Mesenchymal stem cell (in vitro differentiated cells and primary cell): Measurements from ENCODE around the gene CTNNA3.

Source experiments
- DNase-seq: peaks from one replicate; pipeline ENCODE4 v3.0.0-alpha.2; 2013
- H2AFZ ChIP-seq: one replicate; pipeline ENCODE4 v1.6.1; 2013; ENCODE audit warnings: low read depth, mild to moderate bottlenecking, control low read depth, inconsistent platforms, low read length, moderate library complexity
- H2AK5ac ChIP-seq: 2 replicates; pipeline ENCODE4 v1.6.1; 2013; ENCODE audit warnings: low read length, moderate library complexity, mild to moderate bottlenecking, inconsistent platforms; ENCODE audit not compliant: severe bottlenecking
- H2BK120ac ChIP-seq: one replicate; pipeline ENCODE4 v1.6.1; 2013; ENCODE audit warnings: low read depth, mild to moderate bottlenecking, inconsistent platforms, low read length, moderate library complexity
- H2BK12ac ChIP-seq, 2 experiments: one replicate each; pipeline ENCODE4 v1.6.1; 2013; ENCODE audit warnings: inconsistent platforms in 2 of 2, low read length in 2 of 2, mild to moderate bottlenecking in 2 of 2, moderate library complexity in 2 of 2, control low read depth in 1 of 2
- H2BK15ac ChIP-seq: one replicate; pipeline ENCODE4 v1.6.1; 2013; ENCODE audit warnings: mild to moderate bottlenecking, low read depth, inconsistent platforms; ENCODE audit not compliant: poor library complexity, severe bottlenecking
- H2BK5ac ChIP-seq: 2 replicates; pipeline ENCODE4 v1.6.1; 2013; ENCODE audit warnings: low read depth, mild to moderate bottlenecking, low read length, control low read depth, inconsistent platforms; ENCODE audit not compliant: poor library complexity, severe bottlenecking
- H3K14ac ChIP-seq, 2 experiments: one replicate each; pipeline ENCODE4 v1.6.1; 2013; ENCODE audit warnings: inconsistent platforms in 2 of 2, low read length in 2 of 2, control low read depth in 1 of 2, mild to moderate bottlenecking in 1 of 2, moderate library complexity in 1 of 2
- H3K18ac ChIP-seq, 2 experiments: one replicate each; pipeline ENCODE4 v1.6.1; 2013; ENCODE audit warnings: inconsistent platforms in 2 of 2, low read length in 2 of 2, control low read depth in 1 of 2, low read depth in 1 of 2, mild to moderate bottlenecking in 1 of 2
- H3K23ac ChIP-seq, 2 experiments: one replicate each; pipeline ENCODE4 v1.6.1; 2013; ENCODE audit warnings: inconsistent platforms in 2 of 2, low read length in 2 of 2, mild to moderate bottlenecking in 2 of 2, moderate library complexity in 2 of 2, control low read depth in 1 of 2
- H3K27ac ChIP-seq: 2 replicates; pipeline ENCODE4 v1.5.1; 2013; ENCODE audit warnings: mild to moderate bottlenecking, moderate library complexity, low read length, control low read depth, inconsistent platforms; ENCODE audit not compliant: poor library complexity, severe bottlenecking
- H3K27me3 ChIP-seq, 2 experiments: 2 replicates each; pipeline versions ENCODE4 v1.6.1 to v1.7.0; 2013; ENCODE audit warnings: low read length in 2 of 2, mild to moderate bottlenecking in 2 of 2, moderate library complexity in 2 of 2, control low read depth in 1 of 2, inconsistent platforms in 1 of 2; ENCODE audit not compliant: control insufficient read depth in 1 of 2, insufficient read depth in 1 of 2
- H3K36me3 ChIP-seq, 2 experiments: 2 replicates each; pipeline versions ENCODE4 v1.6.1 to v1.7.0; 2013; ENCODE audit warnings: low read length in 2 of 2, control low read depth in 1 of 2, inconsistent platforms in 1 of 2, low read depth in 1 of 2, mild to moderate bottlenecking in 1 of 2; ENCODE audit not compliant: insufficient read depth in 2 of 2, control insufficient read depth in 1 of 2
- H3K4ac ChIP-seq, 2 experiments: one replicate each; pipeline ENCODE4 v1.6.1; 2013; ENCODE audit warnings: inconsistent platforms in 2 of 2, low read length in 2 of 2, mild to moderate bottlenecking in 2 of 2, moderate library complexity in 2 of 2, control low read depth in 1 of 2, low read depth in 1 of 2
- H3K4me1 ChIP-seq: 2 replicates; pipeline ENCODE4 v1.6.1; 2013; ENCODE audit warnings: low read depth, low read length, control low read depth; ENCODE audit not compliant: control insufficient read depth, insufficient read depth
- H3K4me2 ChIP-seq: 2 replicates; pipeline ENCODE4 v1.6.1; 2013; ENCODE audit warnings: low read length, mild to moderate bottlenecking, inconsistent platforms; ENCODE audit not compliant: poor library complexity, severe bottlenecking
- H3K4me3 ChIP-seq, 2 experiments: 2 replicates each; pipeline versions ENCODE4 v1.5.1 to v1.7.0; 2013; ENCODE audit warnings: low read length in 2 of 2, mild to moderate bottlenecking in 2 of 2, control low read depth in 1 of 2, low read depth in 1 of 2; ENCODE audit not compliant: insufficient read depth in 1 of 2
- H3K79me1 ChIP-seq: replicated peaks from 2 replicates; pipeline ENCODE4 v1.6.1; 2013; ENCODE audit warnings: mild to moderate bottlenecking, control low read depth, low read length, inconsistent platforms; ENCODE audit not compliant: poor library complexity, severe bottlenecking
- H3K9ac ChIP-seq: 2 replicates; pipeline ENCODE4 v1.7.0; 2013; ENCODE audit warnings: mild to moderate bottlenecking, low read length, moderate library complexity
- H3K9me3 ChIP-seq: 2 replicates; pipeline ENCODE4 v1.7.0; 2013; ENCODE audit warnings: mild to moderate bottlenecking, low read length; ENCODE audit not compliant: control insufficient read depth
- H4K8ac ChIP-seq: one replicate; pipeline ENCODE4 v1.6.1; 2013; ENCODE audit warnings: inconsistent platforms, mild to moderate bottlenecking, low read length, moderate library complexity
- H4K91ac ChIP-seq: one replicate; pipeline ENCODE4 v1.6.1; 2013; ENCODE audit warnings: mild to moderate bottlenecking, low read length, inconsistent platforms
- WGBS: methylation state at CpG from one replicate; pipeline ENCODE4 v1.1.7; 2013; ENCODE audit warnings: mixed read lengths; 5-methylcytosine and 5-hydroxymethylcytosine counted together

CTNNA3 gene

DNA sequence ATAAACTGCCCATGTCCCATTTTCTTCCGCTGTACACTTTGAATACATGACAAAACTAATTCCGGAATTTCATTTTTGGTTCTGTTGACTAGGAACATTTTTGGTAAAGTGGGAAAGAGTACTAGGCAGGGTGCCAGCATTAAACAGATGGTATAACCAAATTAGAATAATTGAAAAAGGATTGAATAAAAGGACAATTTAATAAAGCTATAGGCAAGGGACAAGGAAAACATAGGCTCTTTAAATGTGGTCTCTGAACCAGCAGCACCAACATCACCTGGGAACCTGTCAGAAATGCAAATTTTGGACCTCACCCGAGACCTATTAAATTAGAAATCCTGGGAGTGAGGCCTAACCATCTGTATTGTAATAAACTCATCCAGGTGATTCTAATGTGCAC lies 393.3 kb downstream of the CTNNA3 start:
- H4K91ac ChIP-seq, result no peak overlapping the region
- H3K18ac ChIP-seq, result no peak overlapping the region
- H3K79me1 ChIP-seq, result no peaks in the 10 kb centered on the region
- no peak overlapping the region for H2BK15ac ChIP-seq
- no peak overlapping the region for H4K8ac ChIP-seq
- no peak overlapping the region for H2AFZ ChIP-seq
- no peak overlapping the region for H3K9ac ChIP-seq
- H3K4me3 ChIP-seq, result no peak overlapping the region
- no peak overlapping the region for H2BK12ac ChIP-seq
- H2BK5ac ChIP-seq, result no peak overlapping the region
- H3K4me1 ChIP-seq, result no peaks in the 10 kb centered on the region
- no peaks in the 10 kb centered on the region for H3K36me3 ChIP-seq
- no peaks in the 10 kb centered on the region for H3K9me3 ChIP-seq
- 93% methylated on average over 3 of the region's 3 CpGs for WGBS
- no peak overlapping the region for H3K27ac ChIP-seq
- H3K14ac ChIP-seq, result no peak overlapping the region
- no peak overlapping the region for H3K4me2 ChIP-seq
- H2AK5ac ChIP-seq, result no peak overlapping the region
- H3K23ac ChIP-seq, result no peak overlapping the region
- H3K4ac ChIP-seq, result no peak overlapping the region
- no peak overlapping the region for H2BK120ac ChIP-seq
- no peak for DNase-seq
- no peaks in the 10 kb centered on the region for H3K27me3 ChIP-seq

DNA sequence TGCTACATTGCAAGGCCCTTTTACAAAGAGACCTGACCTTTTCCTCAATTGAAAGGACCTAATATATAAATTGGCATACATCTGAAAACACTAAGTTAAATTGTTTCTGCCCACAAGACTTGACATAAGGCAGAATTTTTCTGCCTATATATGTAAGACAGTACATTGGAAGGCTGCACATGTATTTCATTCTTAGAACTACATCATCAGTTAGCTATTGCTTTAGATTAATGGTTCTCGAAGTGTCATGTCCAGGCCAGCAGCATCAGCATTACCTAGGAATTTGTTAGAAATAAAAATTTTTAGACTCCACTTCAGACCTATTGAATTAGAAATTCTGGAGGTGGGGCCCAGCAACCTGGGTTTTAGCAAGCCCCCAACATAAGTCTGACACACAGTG lies 396.2 kb downstream of the CTNNA3 start:
- H2BK12ac ChIP-seq, result no peak overlapping the region
- no peak overlapping the region for H3K23ac ChIP-seq
- no peak overlapping the region for H4K91ac ChIP-seq
- H2BK120ac ChIP-seq, result no peak overlapping the region
- H2AK5ac ChIP-seq, result no peak overlapping the region
- no peak for DNase-seq
- H3K4me1 ChIP-seq, result no peaks in the 10 kb centered on the region
- H2AFZ ChIP-seq, result no peak overlapping the region
- H2BK5ac ChIP-seq, result no peak overlapping the region
- no peak overlapping the region for H3K4me2 ChIP-seq
- H2BK15ac ChIP-seq, result no peak overlapping the region
- H3K27me3 ChIP-seq, result no peaks in the 10 kb centered on the region
- no peaks in the 10 kb centered on the region for H3K79me1 ChIP-seq
- no peak overlapping the region for H3K27ac ChIP-seq
- H4K8ac ChIP-seq, result no peak overlapping the region
- 82% methylated on average over 1 of the region's 1 CpG for WGBS
- H3K14ac ChIP-seq, result no peak overlapping the region
- H3K36me3 ChIP-seq, result no peaks in the 10 kb centered on the region
- H3K9ac ChIP-seq, result no peak overlapping the region
- no peak overlapping the region for H3K4ac ChIP-seq
- no peaks in the 10 kb centered on the region for H3K9me3 ChIP-seq
- H3K18ac ChIP-seq, result no peak overlapping the region
- H3K4me3 ChIP-seq, result no peak overlapping the region

DNA sequence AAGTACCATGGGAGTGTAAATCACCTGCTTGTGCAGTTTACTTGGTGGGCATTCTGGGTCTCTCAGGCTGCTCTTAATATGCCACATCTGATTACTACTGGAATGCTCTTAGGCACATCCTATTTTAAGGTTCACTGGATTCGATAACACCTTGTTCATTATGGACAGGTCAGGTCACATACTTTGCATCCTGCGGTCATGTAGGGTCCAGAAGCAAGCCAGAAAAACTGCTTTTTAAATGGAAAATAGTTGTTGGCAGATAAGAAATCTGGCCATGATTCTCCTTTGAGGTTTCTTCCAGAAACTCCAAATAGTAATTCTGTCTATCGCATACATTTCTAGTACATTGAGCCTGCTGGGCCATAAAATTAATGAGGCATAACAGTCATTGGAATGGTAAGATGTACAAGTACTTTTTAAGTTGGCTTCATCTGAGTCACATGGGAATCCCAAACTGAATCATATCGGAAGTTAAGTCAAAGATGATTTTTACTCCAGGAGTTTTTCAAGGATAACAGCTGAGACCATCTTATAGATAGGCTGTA lies 398.3 kb downstream of the CTNNA3 start:
- Histone ChIP-seq H4K8ac (no peak overlapping the region), H3K79me1 (no peaks in the 10 kb centered on the region), H2AK5ac (no peak overlapping the region), H3K4me3 (no peak overlapping the region), H2BK15ac (no peak overlapping the region), H3K27ac (no peak overlapping the region), H3K4ac (no peak overlapping the region), H2BK5ac (no peak overlapping the region), H3K14ac (no peak overlapping the region), H3K27me3 (no peaks in the 10 kb centered on the region), H3K4me2 (no peak overlapping the region), H4K91ac (no peak overlapping the region), H2BK120ac (no peak overlapping the region), H3K9me3 (no peaks in the 10 kb centered on the region), H2AFZ (no peak overlapping the region), H3K4me1 (no peaks in the 10 kb centered on the region), H3K36me3 (no peaks in the 10 kb centered on the region), H2BK12ac (no peak overlapping the region), H3K18ac (no peak overlapping the region), H3K9ac (no peak overlapping the region), H3K23ac (no peak overlapping the region)
- 92% methylated on average over 3 of the region's 4 CpGs for WGBS
- DNase-seq, result no peak

DNA sequence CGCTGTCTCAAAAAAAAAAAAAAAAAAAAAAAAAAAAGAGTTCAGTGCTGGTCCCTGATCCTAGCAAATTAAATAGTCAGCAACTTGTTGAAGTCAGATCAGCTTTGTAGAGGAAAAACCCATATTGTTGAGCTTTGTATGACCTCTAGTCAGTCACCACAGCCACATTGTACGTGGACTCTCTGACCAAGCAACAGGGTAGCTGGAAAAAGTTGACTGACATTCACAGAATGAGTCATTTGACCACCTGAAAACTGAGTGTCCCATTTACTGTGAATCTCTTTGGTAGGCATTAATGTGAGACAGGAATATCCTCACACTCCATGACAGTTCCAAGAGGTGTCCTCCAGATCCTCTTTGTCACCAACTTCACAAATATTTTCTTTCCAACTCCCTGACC lies 399.1 kb downstream of the CTNNA3 start:
- Histone ChIP-seq H3K9me3 (no peaks in the 10 kb centered on the region), H3K14ac (no peak overlapping the region), H4K91ac (no peak overlapping the region), H3K36me3 (no peaks in the 10 kb centered on the region), H2BK15ac (no peak overlapping the region), H3K27me3 (no peaks in the 10 kb centered on the region), H3K9ac (no peak overlapping the region), H3K79me1 (no peaks in the 10 kb centered on the region), H2AK5ac (no peak overlapping the region), H2BK120ac (no peak overlapping the region), H3K4me3 (no peak overlapping the region), H3K23ac (no peak overlapping the region), H3K4ac (no peak overlapping the region), H2BK12ac (no peak overlapping the region), H3K4me2 (no peak overlapping the region), H3K18ac (no peak overlapping the region), H3K4me1 (no peaks in the 10 kb centered on the region), H2BK5ac (no peak overlapping the region), H3K27ac (no peak overlapping the region), H2AFZ (no peak overlapping the region), H4K8ac (no peak overlapping the region)
- no peak for DNase-seq
- 100% methylated on average over 1 of the region's 2 CpGs for WGBS
